MM.1S (cell line): ENCODE data around the gene ANGEL2.

ENCODE experiments used
- DNase-seq: peaks from one replicate; pipeline ENCODE4 v3.0.0-alpha.2; 2015
- H2AFZ ChIP-seq: fragments of 300-600 bp; sonication (generic); 2 replicates; pipeline ENCODE4 v1.6.0; 2016; ENCODE audit warnings: antibody characterized with exemption, low read length
- H3F3A ChIP-seq: fragments of 300-600 bp; sonication (generic); 2 replicates; pipeline ENCODE4 v1.6.1; 2016; ENCODE audit warnings: mild to moderate bottlenecking, antibody characterized with exemption, low read length, moderate library complexity, mixed read lengths; ENCODE audit not compliant: insufficient read depth
- H3K27ac ChIP-seq: fragments of 300-600 bp; sonication (generic); 2 replicates; pipeline ENCODE4 v1.5.1; 2016; ENCODE audit warnings: mild to moderate bottlenecking, low read length
- H3K27me3 ChIP-seq: fragments of 300-600 bp; sonication (generic); replicated peaks from 2 replicates; pipeline ENCODE4 v1.6.0; 2016; ENCODE audit warnings: low read length; ENCODE audit not compliant: insufficient read depth
- H3K36me3 ChIP-seq: fragments of 300-600 bp; sonication (generic); replicated peaks from 2 replicates; pipeline ENCODE4 v1.6.1; 2016; ENCODE audit warnings: mild to moderate bottlenecking, low read length, mixed read lengths; ENCODE audit not compliant: insufficient read depth
- H3K4me1 ChIP-seq: fragments of 300-600 bp; sonication (generic); 2 replicates; pipeline ENCODE4 v1.6.1; 2016; ENCODE audit warnings: low read length, mixed read lengths
- H3K4me2 ChIP-seq: fragments of 300-600 bp; sonication (generic); 2 replicates; pipeline ENCODE4 v1.6.0; 2016; ENCODE audit warnings: low read depth, low read length
- H3K4me3 ChIP-seq: fragments of 300-600 bp; sonication (generic); 2 replicates; pipeline ENCODE4 v1.5.1; 2016; ENCODE audit warnings: low read length, mixed read lengths
- H3K79me2 ChIP-seq: fragments of 300-600 bp; sonication (generic); 2 replicates; pipeline ENCODE4 v1.6.1; 2016; ENCODE audit warnings: mixed run types, low read length, mixed read lengths
- H3K9ac ChIP-seq: fragments of 300-600 bp; sonication (generic); 2 replicates; pipeline ENCODE4 v1.6.1; 2016; ENCODE audit warnings: low read length, mixed read lengths
- H3K9me2 ChIP-seq: fragments of 300-600 bp; sonication (generic); replicated peaks from 2 replicates; pipeline ENCODE4 v1.6.1; 2016; ENCODE audit warnings: mild to moderate bottlenecking, low read length, mixed read lengths; ENCODE audit not compliant: insufficient read depth
- H3K9me3 ChIP-seq: fragments of 300-600 bp; sonication (generic); replicated peaks from 2 replicates; pipeline ENCODE4 v1.6.1; 2016; ENCODE audit warnings: mild to moderate bottlenecking, low read length, mixed read lengths; ENCODE audit not compliant: insufficient read depth
- H4K20me1 ChIP-seq: fragments of 300-600 bp; sonication (generic); 2 replicates; pipeline ENCODE4 v1.6.1; 2016; ENCODE audit warnings: mild to moderate bottlenecking, low read length, moderate library complexity, mixed read lengths; ENCODE audit not compliant: insufficient read depth
- EZH2 ChIP-seq: fragments of 300-600 bp; sonication (generic); optimal IDR thresholded peaks from 2 replicates; pipeline ENCODE3; 2017; ENCODE audit warnings: low read depth, mild to moderate bottlenecking, antibody characterized with exemption, low read length, mixed read lengths
- EZH2phosphoT487 ChIP-seq: fragments of 300-600 bp; sonication (generic); IDR thresholded peaks from 2 replicates; pipeline ENCODE4 v1.6.1; 2018; ENCODE audit warnings: antibody characterized with exemption, low read length
- TF ChIP-seq, protein P1 (sequence below): fragments of 300-600 bp; sonication (generic); IDR thresholded peaks from 2 replicates; pipeline ENCODE4 v1.5.1; 2016; ENCODE audit warnings: antibody characterized with exemption, low read length, mixed read lengths

The ANGEL2 gene

DNA sequence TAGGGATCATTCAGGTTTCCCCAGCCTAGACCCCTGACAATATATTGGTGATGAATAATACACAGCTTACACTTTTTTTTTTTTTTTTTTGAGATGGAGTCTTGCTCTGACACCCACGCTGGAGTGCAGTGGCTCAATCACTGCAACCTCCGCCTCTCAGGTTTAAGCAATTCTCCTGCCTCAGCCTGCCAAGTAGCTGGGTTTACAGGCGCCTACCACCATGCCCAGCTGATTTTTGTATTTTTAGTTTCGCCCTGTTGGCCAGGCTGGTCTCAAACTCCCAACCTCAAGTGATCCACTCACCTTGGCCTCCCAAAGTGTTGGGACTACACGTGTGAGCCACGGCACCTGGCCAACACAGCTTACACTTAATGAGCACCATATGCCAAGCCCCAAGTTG lies 58.1 kb downstream of the ANGEL2 start:
- Histone ChIP-seq H2AFZ (no peak overlapping the region), H4K20me1 (no peaks in the 10 kb centered on the region), H3K9me3 (no peaks in the 10 kb centered on the region), H3K79me2 (no peaks in the 10 kb centered on the region), H3K4me1 (0 out of 2 replicates have a peak, but pooled peaks cover 6% of the 10 kb centered on the region), H3K9ac (no peak overlapping the region), H3K27ac (no peak overlapping the region), H3K4me3 (no peak overlapping the region), H3K4me2 (no peak overlapping the region), H3K36me3 (no peaks in the 10 kb centered on the region), H3K27me3 (no peaks in the 10 kb centered on the region), H3F3A (no peaks in the 10 kb centered on the region), H3K9me2 (no peaks in the 10 kb centered on the region)
- TF ChIP-seq EZH2phosphoT487 (no peak), EZH2 (no peak)
- TF ChIP-seq, protein P1, sequence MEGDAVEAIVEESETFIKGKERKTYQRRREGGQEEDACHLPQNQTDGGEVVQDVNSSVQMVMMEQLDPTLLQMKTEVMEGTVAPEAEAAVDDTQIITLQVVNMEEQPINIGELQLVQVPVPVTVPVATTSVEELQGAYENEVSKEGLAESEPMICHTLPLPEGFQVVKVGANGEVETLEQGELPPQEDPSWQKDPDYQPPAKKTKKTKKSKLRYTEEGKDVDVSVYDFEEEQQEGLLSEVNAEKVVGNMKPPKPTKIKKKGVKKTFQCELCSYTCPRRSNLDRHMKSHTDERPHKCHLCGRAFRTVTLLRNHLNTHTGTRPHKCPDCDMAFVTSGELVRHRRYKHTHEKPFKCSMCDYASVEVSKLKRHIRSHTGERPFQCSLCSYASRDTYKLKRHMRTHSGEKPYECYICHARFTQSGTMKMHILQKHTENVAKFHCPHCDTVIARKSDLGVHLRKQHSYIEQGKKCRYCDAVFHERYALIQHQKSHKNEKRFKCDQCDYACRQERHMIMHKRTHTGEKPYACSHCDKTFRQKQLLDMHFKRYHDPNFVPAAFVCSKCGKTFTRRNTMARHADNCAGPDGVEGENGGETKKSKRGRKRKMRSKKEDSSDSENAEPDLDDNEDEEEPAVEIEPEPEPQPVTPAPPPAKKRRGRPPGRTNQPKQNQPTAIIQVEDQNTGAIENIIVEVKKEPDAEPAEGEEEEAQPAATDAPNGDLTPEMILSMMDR: no peak
- DNase-seq: no peak

DNA sequence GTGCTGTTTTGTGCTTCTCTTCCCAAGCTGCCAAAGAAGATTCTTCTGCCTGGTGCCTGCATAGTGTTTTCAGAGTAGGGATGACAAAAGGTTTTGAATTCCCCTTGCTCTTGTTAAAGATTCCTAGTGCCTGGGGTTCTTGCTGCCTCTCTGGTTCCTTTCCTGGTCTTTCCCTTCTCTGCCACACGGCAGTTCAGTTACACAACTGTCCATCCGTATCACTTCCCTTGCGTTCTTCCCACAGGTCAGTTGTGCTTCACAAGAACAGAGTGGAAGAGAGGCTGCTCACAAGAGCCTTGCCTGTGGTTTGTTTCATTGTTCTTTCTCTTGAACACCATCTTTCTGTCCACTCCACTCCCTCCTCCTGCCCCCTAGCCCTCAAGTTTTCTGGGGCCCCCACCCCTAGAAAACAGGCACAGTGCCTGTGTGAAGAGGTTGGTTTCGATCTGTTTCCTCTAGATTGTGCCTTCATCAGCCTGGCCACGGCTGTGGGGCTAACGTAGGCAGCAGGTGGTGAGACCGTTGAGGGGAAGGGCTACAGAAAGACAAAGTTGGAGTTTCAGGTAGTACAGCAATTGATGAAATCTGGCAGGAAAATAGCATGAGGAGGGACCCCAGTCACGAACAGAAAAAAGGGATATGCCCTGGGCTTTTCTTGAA lies 59.6 kb downstream of the ANGEL2 start:
- no peak overlapping the region for H3K4me3 ChIP-seq
- H3K9me2 ChIP-seq: no peaks in the 10 kb centered on the region
- H3F3A ChIP-seq: no peaks in the 10 kb centered on the region
- H3K9me3 ChIP-seq: no peaks in the 10 kb centered on the region
- H2AFZ ChIP-seq: no peak overlapping the region
- no peaks in the 10 kb centered on the region for H3K27me3 ChIP-seq
- H3K4me2 ChIP-seq: peak overlapping the region; percentile 36
- TF ChIP-seq EZH2: no peak
- no peak for TF ChIP-seq EZH2phosphoT487
- TF ChIP-seq, protein P1: no peak
- peak overlapping the region; percentile 22; the same call in 1 of the 2 replicates for H3K27ac ChIP-seq
- DNase-seq: peak; percentile 55
- H3K4me1 ChIP-seq: 0 out of 2 replicates have a peak, but pooled peaks cover 6% of the 10 kb centered on the region
- no peaks in the 10 kb centered on the region for H3K79me2 ChIP-seq
- H3K36me3 ChIP-seq: no peaks in the 10 kb centered on the region
- no peaks in the 10 kb centered on the region for H4K20me1 ChIP-seq
- H3K9ac ChIP-seq: no peak overlapping the region

DNA sequence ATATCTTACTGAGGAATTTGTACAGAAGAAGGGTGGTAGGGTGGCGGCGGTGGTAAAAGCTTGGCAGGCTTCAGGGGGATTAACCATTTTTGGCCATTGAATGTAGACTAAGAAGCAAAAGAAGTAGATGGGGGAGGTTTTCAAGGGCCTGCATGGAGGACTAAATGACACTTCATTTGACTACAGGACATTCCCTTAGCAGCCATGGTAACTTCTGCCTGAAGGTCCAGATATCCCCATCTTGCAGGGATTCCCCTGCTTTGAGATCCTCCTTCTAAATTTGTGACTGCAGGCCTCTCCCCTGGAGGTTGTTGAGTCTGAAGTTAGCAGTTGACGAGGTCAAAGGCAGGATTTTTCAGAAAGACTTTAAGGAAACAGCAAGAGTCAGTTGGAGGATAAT lies 60.6 kb downstream of the ANGEL2 start:
- TF ChIP-seq EZH2: no peak
- TF ChIP-seq EZH2phosphoT487: no peak
- TF ChIP-seq, protein P1: no peak
- no peaks in the 10 kb centered on the region for H3K9me2 ChIP-seq
- H3K27ac ChIP-seq: no peak overlapping the region
- peaks cover 6% of the 10 kb centered on the region; the same call in 1 of the 2 replicates for H3K4me1 ChIP-seq
- no peaks in the 10 kb centered on the region for H3K79me2 ChIP-seq
- H3K9ac ChIP-seq: no peak overlapping the region
- no peak for DNase-seq
- no peaks in the 10 kb centered on the region for H3K9me3 ChIP-seq
- no peaks in the 10 kb centered on the region for H3F3A ChIP-seq
- H3K27me3 ChIP-seq: no peaks in the 10 kb centered on the region
- H3K36me3 ChIP-seq: no peaks in the 10 kb centered on the region
- no peaks in the 10 kb centered on the region for H4K20me1 ChIP-seq
- no peak overlapping the region for H3K4me2 ChIP-seq
- no peak overlapping the region for H2AFZ ChIP-seq
- no peak overlapping the region for H3K4me3 ChIP-seq
